ENCODE results near the gene CDPF1. TPM values are rescaled to one million over a fixed set of nuclear protein-coding genes. Genes with fewer than 3 reads are reported as not detected.
A peak's percentile ranks its signal among the peaks of the same experiment; 100 is the strongest.

Gene CDPF1
- total and polyA plus RNA-seq, 2 of the 13 experiments (the other 11 are each of a cell fraction or from before 2014, with no cell fraction given) = 5.2 to 8.1 TPM

GRCh38 chr22:46267431-46268279, 17.6 kb upstream of the CDPF1 start, which contains the start of gene TTC38 (continued):
- TF ChIP-seq, protein P1, sequence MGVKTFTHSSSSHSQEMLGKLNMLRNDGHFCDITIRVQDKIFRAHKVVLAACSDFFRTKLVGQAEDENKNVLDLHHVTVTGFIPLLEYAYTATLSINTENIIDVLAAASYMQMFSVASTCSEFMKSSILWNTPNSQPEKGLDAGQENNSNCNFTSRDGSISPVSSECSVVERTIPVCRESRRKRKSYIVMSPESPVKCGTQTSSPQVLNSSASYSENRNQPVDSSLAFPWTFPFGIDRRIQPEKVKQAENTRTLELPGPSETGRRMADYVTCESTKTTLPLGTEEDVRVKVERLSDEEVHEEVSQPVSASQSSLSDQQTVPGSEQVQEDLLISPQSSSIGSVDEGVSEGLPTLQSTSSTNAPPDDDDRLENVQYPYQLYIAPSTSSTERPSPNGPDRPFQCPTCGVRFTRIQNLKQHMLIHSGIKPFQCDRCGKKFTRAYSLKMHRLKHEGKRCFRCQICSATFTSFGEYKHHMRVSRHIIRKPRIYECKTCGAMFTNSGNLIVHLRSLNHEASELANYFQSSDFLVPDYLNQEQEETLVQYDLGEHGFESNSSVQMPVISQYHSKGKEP (CRISPR knock-in tag; IDR thresholded peaks at IDR 0.05) = 0 out of 2 replicates have a peak, but pooled peaks have one; percentile 17
- peak; percentile 87 for TF ChIP-seq POLR2G (IDR thresholded peaks at IDR 0.05; ENCODE audit: low read depth, low read length)
- 0 out of 2 replicates have a peak, but pooled peaks have one; percentile 66 for TF ChIP-seq YEATS4 (CRISPR knock-in tag; IDR thresholded peaks at IDR 0.05; ENCODE audit: borderline replicate concordance)
- no peak for TF ChIP-seq ZBTB20 (CRISPR knock-in tag; IDR thresholded peaks at IDR 0.05; ENCODE audit: borderline replicate concordance, low read depth)
- TF ChIP-seq ZNF552 (CRISPR knock-in tag; IDR thresholded peaks at IDR 0.05; ENCODE audit: borderline replicate concordance) = no peak
- TF ChIP-seq TBL1XR1 (IDR thresholded peaks at IDR 0.05; ENCODE audit: borderline replicate concordance, low read length, partially characterized antibody) = peak; percentile 81
- TF ChIP-seq HOMEZ (CRISPR knock-in tag; IDR thresholded peaks at IDR 0.05; ENCODE audit: low read depth) = 0 out of 2 replicates have a peak, but pooled peaks have one; percentile 8
- peak; percentile 50; the same call in 1 of the 2 replicates for TF ChIP-seq PITX1 (CRISPR knock-in tag; IDR thresholded peaks at IDR 0.05)
- no peak for TF ChIP-seq ZNF724P (CRISPR knock-in tag; IDR thresholded peaks at IDR 0.05; ENCODE audit: borderline replicate concordance)
- 0 out of 2 replicates have a peak, but pooled peaks have one; percentile 22 for TF ChIP-seq ZNF790 (CRISPR knock-in tag; IDR thresholded peaks at IDR 0.05; ENCODE audit: borderline replicate concordance)
- no peak for TF ChIP-seq TIGD3 (CRISPR knock-in tag; IDR thresholded peaks at IDR 0.05; ENCODE audit: borderline replicate concordance)
- no peak; the same call in 1 of the 2 replicates for TF ChIP-seq AHR (CRISPR knock-in tag; IDR thresholded peaks at IDR 0.05)
- peak; percentile 12 for TF ChIP-seq ZNF18 (CRISPR knock-in tag; IDR thresholded peaks at IDR 0.05; ENCODE audit: insufficient replicate concordance)
- no peak for TF ChIP-seq XBP1 (CRISPR knock-in tag; IDR thresholded peaks at IDR 0.05)
- TF ChIP-seq, protein P2, sequence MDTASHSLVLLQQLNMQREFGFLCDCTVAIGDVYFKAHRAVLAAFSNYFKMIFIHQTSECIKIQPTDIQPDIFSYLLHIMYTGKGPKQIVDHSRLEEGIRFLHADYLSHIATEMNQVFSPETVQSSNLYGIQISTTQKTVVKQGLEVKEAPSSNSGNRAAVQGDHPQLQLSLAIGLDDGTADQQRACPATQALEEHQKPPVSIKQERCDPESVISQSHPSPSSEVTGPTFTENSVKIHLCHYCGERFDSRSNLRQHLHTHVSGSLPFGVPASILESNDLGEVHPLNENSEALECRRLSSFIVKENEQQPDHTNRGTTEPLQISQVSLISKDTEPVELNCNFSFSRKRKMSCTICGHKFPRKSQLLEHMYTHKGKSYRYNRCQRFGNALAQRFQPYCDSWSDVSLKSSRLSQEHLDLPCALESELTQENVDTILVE (CRISPR knock-in tag; IDR thresholded peaks at IDR 0.05) = peak; percentile 36; the same call in 1 of the 2 replicates
- no peak for TF ChIP-seq TOE1 (CRISPR knock-in tag; IDR thresholded peaks at IDR 0.05)
- TF ChIP-seq SIX1 (CRISPR knock-in tag; IDR thresholded peaks at IDR 0.05; ENCODE audit: borderline replicate concordance) = no peak
- TF ChIP-seq ZNF549 (CRISPR knock-in tag; IDR thresholded peaks at IDR 0.05) = no peak
- TF ChIP-seq ARNT2 (CRISPR knock-in tag; IDR thresholded peaks at IDR 0.05; ENCODE audit: low read depth) = 0 out of 2 replicates have a peak, but pooled peaks have one; percentile 29
- TF ChIP-seq ZNF788 (CRISPR knock-in tag; IDR thresholded peaks at IDR 0.05; ENCODE audit: borderline replicate concordance) = peak; percentile 76; the same call in 1 of the 2 replicates
- no peak for TF ChIP-seq RBM22 (optimal IDR thresholded peaks at IDR 0.05; ENCODE audit: low read length)

All from HepG2 (cell line).